Measurements from ENCODE around the gene CHRNA4.

- TF ChIP-seq, protein P1, sequence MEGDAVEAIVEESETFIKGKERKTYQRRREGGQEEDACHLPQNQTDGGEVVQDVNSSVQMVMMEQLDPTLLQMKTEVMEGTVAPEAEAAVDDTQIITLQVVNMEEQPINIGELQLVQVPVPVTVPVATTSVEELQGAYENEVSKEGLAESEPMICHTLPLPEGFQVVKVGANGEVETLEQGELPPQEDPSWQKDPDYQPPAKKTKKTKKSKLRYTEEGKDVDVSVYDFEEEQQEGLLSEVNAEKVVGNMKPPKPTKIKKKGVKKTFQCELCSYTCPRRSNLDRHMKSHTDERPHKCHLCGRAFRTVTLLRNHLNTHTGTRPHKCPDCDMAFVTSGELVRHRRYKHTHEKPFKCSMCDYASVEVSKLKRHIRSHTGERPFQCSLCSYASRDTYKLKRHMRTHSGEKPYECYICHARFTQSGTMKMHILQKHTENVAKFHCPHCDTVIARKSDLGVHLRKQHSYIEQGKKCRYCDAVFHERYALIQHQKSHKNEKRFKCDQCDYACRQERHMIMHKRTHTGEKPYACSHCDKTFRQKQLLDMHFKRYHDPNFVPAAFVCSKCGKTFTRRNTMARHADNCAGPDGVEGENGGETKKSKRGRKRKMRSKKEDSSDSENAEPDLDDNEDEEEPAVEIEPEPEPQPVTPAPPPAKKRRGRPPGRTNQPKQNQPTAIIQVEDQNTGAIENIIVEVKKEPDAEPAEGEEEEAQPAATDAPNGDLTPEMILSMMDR (IDR thresholded peaks at IDR 0.05), result no peak
- TF ChIP-seq POLR2AphosphoS5 (IDR thresholded peaks at IDR 0.05) (no peak), POLR2A (IDR thresholded peaks at IDR 0.05) (no peak), EP300 (IDR thresholded peaks at IDR 0.05; ENCODE audit: low read depth) (no peak)
Measured at GRCh38 chr20:63317601-63318291, 43.4 kb downstream of the CHRNA4 start.
